Esophagus squamous epithelium (tissue), 4 donors: ENCODE measurements around the gene HNRNPU.

Experiments
- POLR2A ChIP-seq, 4 donors: fragments of 450-650 bp; IDR thresholded peaks; one replicate each; pipeline ENCODE4 v1.6.1; 2017; ENCODE audit warnings: antibody characterized with exemption in 4 of 4, mild to moderate bottlenecking in 4 of 4, moderate library complexity in 3 of 4
- TF ChIP-seq, protein P1 (sequence below), 6 experiments: fragments of 450-650 bp in 4 of 6; fragments of 200-600 bp in 2 of 6; sonication (generic) in 2 of 6; IDR thresholded peaks; one replicate each; pipeline ENCODE4 v1.5.1; 2016 to 2019; ENCODE audit warnings: antibody characterized with exemption in 6 of 6, mild to moderate bottlenecking in 4 of 6, moderate library complexity in 4 of 6

DNA sequence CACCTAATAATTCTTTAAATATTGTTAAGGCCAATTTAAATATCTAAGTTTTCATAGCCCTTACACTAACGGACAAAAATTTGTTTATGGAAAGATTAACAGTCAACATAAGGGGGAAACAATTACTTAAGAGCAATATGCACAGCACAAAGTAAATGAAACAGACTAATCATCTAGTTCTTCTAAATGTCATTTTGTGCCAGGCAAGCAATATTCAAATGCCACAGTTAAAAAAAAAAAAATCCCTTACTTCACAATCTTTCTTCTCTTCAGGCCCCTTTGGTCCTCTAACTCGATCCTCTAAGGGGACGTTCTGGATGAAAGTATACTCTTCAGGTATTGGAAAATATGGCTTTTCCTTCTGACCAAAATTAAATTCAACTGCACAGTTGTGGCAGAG, 6.6 kb downstream of the HNRNPU start:
- TF ChIP-seq, protein P1, sequence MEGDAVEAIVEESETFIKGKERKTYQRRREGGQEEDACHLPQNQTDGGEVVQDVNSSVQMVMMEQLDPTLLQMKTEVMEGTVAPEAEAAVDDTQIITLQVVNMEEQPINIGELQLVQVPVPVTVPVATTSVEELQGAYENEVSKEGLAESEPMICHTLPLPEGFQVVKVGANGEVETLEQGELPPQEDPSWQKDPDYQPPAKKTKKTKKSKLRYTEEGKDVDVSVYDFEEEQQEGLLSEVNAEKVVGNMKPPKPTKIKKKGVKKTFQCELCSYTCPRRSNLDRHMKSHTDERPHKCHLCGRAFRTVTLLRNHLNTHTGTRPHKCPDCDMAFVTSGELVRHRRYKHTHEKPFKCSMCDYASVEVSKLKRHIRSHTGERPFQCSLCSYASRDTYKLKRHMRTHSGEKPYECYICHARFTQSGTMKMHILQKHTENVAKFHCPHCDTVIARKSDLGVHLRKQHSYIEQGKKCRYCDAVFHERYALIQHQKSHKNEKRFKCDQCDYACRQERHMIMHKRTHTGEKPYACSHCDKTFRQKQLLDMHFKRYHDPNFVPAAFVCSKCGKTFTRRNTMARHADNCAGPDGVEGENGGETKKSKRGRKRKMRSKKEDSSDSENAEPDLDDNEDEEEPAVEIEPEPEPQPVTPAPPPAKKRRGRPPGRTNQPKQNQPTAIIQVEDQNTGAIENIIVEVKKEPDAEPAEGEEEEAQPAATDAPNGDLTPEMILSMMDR (IDR thresholded peaks at IDR 0.05): no peak
- no peak for TF ChIP-seq POLR2A (IDR thresholded peaks at IDR 0.05)
